HG02759 (cell line): ENCODE data around the gene NATD1.

Experiments
- ATAC-seq: cut with Tn5 transposase; IDR thresholded peaks from one replicate; pipeline ENCODE4 v1.9.1; 2021; ENCODE audit warnings: mild to moderate bottlenecking, moderate library complexity; ENCODE audit not compliant: unreplicated experiment

Gene NATD1

DNA sequence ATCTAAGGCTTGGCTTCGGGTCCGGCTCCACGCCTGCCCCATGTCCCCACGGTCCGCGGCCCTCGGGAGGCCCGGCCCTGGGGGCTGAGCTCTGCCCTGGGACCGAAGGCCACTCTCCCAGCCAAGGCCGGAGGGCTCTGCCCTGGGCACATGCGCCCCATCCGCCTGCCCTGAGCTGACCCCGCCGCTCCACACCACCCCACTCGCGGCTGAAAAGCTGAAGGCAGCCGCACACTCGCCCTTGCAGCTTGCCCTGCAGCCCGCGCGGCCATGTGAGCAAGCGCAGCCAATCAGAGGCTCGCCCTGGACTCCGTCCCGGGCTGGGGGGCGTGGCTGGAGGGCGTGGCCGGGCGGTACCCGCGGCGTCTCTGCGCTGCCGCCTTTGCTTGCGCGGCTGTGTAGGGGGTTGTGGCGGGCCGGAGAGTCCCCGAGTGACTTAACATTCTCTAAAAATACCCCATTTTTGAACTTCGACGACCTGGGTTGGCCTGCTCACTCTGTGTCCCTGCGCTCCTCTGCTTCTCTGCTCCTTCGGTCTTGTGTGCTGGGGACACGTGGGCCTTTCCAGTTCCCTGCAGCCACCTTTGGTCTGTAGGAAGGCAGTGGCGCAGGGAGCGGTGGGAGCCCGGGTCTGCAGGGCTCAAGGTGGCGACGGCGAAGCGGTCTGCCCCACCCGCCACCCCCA, 22.5 kb upstream of the NATD1 start:
- ATAC-seq: peak; percentile 98

GRCh38 chr17:21275047-21275578, 21.9 kb upstream of the NATD1 start:
- ATAC-seq: no peak

DNA sequence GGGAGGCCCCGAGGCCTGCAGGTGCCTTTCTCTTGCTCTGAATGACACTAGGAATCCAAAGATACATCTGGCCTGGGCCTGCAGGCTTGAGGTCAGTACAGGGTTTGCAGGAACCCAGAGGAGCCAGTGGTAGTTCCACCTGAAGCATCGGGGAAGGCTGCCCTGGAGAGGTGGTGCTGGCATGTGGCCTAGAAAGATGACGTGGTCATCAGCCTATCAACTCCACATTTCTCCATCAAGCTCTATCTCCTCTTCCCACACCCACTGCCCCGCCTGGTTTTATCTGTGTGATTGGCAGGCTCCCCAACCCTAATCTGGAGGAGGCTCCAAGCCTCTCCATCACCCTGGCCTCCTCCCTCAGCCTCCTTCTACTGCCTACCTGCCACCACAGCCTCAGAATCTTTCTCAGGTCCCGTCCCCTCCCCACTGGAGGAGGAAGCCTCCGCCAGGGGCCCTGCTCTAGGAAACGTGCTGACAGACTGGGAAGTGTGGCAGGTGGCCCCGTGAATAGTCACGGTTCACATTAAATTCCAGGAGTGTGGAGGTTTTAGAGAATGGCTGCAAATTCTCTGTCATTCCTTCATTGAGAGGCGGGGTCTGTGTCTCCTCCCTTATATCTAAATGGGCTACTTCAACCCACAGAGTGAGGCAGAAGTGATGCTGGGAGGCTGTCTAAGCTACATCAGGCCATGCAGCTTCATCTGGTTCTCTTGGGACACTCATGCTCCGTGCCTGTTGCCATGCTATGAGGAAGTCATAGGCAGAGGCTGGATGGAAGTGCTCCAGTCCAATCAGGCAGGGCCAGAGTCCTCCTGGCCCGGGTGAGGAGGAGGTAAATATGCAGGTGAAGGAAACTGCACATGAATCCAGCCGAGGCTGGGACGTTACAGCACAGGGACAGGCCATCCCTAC, 19.9 kb upstream of the NATD1 start:
- ATAC-seq: no peak

GRCh38 chr17:21272250-21272649, 19.0 kb upstream of the NATD1 start:
- no peak for ATAC-seq

DNA sequence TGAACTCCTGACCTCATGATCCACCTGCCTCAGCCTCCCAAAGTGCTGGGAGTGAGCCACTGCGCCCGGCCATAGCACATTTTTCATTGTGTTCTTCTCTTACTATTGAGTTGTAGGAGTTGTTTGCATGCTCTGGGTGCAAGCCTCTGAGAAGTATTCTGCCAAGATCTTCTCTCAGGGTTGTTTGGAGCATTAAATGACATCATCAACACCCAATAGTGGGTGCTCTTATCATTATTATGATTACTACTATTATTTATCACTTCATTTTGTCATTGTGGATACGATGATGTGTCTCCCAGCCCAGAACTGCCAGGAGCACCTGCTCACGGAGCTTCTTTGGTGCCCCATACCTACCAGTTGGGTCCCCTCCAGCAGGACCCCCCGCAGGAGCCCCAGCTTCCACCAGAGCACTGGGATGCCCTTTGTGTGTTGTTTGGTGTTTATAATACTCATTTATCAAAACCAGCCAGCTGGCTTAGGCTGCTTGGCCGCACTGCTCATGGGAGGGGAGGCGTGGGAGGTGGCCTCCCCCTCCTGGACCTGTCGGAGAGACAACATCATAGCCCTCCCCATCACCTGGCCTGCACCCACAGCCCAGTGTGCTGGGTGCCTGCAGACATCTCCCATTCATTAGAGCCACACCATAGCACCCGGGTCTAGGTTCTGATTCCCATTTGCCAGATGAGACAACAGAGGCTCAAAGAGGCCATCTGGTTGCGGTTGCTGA, 18.4 kb upstream of the NATD1 start:
- ATAC-seq: no peak

DNA sequence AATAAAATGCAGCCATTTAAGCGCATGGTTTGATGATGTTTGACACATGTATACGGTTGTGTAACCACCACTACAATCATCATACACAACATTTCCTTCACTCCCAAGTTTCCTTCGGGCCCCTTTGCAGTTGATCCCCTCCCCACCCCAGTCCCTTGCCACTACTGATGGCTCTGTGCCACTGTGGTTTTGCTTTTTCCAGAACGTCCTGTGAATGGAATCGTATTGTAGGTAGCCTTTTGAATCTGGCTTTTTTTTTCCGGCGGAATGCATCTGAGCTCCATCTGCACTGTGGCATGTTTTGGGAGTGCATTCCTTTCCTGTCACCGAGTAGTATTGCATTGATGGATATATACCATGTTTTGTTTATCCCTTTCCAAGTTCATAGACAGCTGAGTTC, 16.2 kb upstream of the NATD1 start:
- ATAC-seq: no peak

- no peak for ATAC-seq
Observed at GRCh38 chr17:21268596-21269188, 15.5 kb upstream of the NATD1 start.

DNA sequence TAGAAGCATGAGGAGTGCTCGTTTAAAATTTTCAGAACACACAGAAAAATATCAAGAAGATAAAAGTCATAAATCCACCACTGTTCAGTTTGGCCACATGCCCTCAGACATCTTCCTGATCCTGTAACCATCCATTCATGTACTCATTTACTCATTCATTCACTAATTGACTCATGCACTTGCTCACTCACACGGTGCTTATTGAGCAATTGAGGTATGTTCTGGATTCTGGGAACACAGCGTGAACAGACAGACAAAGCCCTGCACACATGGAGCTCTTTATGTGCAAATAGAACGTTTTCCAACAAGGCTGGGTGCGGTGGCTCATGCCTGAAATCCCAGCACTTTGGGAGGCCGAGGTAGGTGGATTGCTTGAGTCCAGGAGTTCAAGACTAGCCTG, 10.2 kb upstream of the NATD1 start:
- ATAC-seq: no peak

- ATAC-seq: no peak
Observed at GRCh38 chr17:21262259-21262993, 9.2 kb upstream of the NATD1 start.

- no peak for ATAC-seq
Observed at GRCh38 chr17:21258593-21258992, 5.4 kb upstream of the NATD1 start.

GRCh38 chr17:21253646-21254441, 634 bp upstream of the NATD1 start:
- peak; percentile 3 for ATAC-seq

- no peak for ATAC-seq
Observed at GRCh38 chr17:21252289-21252795, 868 bp downstream of the NATD1 start.

DNA sequence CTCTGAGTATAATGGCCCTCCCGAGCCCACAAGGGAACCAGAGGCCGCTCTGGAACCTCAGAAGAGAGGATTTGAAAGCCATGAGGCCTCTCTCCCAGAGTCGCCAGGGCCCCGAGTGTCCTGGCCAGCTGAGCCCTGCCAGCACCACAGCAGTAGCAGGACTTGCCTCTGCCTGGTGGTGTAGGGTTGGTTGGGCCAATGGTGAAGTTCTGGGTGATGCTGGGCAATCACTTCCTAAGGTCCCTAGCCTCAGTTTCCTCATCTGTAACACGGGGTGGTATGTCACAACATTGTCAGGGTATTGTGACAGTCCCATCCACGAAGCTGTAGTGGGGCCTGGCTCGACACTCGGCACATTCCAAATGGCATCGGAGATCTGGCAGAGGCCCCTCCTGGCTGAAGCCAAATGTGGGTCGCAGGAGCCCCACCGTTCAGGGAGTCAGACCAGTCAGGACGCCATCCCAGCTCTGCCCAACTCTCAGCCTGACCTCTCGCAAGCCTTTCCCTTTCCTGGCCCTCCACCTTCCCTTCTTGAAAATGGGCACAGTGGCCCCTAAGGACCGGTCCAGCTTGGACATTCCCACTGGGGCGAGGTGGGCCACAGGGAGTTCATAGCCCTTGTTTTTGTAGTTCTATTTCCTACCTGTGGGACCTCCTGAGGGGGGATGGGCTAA, 1.7 kb downstream of the NATD1 start:
- ATAC-seq: no peak

DNA sequence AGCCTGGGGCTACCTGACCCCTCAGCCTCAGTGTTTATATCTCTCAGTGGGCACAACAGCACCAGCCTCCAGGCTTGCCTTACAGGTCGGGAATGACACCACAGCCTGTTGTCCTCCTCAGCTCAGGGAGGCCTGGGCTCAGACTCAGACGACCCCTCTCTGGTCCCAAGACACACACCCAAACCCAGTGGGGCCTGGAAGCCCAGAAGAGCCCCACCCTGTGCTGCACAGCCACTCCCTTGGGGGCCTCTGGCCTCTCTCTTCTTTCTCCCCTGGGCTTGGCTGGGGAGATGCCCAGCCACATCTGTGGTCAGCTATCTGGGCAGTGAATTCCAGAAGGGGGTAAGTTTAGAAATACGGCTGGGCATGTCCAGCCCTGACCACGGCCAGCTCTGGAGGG, 2.4 kb downstream of the NATD1 start:
- no peak for ATAC-seq

DNA sequence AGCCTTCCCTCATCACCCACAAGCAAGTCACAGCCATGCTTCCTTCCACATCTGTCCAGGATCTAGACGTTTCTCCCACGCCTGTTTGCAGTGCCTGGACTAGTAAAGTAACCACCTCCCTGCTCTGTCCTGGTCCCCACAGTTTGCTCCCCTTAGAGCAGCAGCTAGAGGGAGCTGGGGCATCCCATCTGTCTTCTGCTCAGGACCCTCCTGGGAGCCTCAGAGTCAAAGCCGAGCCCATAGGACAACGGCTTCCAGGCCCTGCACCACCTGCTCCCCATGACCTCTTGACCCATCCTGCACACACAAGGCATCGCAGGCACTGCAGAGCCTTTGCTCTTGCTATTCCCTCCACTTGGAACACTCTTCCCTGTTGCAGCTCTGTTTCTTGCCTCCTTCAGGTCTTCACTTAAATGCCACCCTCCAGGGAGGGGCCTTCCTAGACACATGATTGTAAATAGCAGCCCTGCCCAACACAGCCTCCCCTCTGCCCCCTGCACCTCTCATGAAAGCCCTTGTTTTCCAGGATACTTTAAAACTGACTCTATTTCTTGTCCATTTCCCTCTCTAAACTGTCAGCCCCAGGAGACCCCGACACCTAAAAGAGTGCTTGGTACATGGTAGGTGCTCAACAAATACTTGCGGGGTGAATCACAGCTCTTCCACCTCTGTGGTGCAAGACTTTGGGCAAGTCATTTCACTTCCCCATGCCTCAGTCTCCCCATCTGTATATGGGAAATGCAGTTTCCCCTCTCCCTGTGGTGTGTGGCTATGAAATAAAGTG, 3.1 kb downstream of the NATD1 start:
- ATAC-seq: no peak

DNA sequence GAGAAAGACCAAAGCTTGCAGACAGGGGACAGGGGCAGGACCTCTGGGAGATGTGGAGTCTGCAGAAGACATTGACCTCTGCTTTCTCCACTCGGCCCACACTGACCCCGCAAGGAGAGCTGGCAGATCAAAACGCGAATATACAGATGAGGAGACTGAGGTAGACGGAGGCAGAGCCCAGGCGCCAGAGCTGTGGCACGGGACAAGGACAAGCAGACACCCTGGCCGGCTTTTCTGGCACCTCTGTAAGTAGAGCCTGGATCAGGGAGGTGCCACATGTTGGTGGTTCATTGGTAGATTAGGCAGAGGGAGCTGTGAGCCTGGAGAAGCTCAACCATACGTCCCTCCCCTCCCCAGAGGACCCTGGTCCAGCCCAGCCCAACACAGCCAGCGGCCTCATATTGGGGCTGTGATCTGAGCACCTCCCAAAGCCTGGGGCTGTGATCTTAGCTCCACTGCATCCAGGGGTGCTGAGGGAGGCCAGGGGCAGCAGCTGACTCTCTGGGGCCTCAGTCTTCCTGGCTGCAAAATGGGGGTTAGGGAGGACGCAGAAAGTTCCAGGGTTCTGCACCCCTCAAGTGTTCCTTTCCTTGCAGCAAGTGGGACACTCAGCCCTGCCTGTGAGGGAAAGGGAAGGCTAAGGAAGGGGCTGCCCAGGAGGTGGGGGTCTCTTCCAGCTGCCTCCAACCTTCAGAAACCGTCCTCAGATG, 4.0 kb downstream of the NATD1 start:
- no peak for ATAC-seq

DNA sequence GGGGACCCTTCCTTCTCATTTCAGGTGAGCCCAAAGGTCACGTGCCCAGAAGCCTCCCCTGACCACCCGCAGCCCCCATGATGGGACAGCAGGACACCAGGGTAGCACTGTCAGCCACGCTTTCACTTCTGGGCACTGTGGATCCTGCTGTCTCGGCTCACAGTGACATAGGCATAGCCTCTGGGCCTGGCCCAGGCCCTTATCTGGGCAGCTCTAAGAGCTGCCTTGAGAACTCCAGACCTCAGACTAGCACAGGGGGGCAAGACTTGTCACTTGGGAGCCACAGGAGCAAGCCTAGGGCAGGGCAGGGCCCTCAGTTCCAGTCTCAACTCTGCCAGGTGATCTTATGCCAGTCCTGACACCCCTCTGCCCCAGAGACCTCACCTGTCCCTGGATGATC, 4.7 kb downstream of the NATD1 start:
- no peak for ATAC-seq
